Measurements from ENCODE around the gene ZNF667. TPM values are rescaled to one million over a fixed set of nuclear protein-coding genes. Genes with fewer than 3 reads are reported as not detected.

Gene ZNF667
- 4.4 and 6.5 TPM in 2 replicates for total RNA-seq
- 4.4 TPM for total RNA-seq (2013)
- 2.8 and 6.0 TPM in 2 replicates for polyA plus RNA-seq
- polyA minus RNA-seq: 3.9 and 10.0 TPM in 2 replicates

GRCh38 chr19:56476651-56477428, at the start of gene ZNF667:
TSS of gene ZNF667 (minus strand) at chr19:56477345. CDS start at chr19:56462370, 14,975 bp downstream.
- peak within 1 kb of the TSS; percentile 74 for H2AFZ ChIP-seq (ENCODE audit: insufficient read depth, low read depth, low read length, poor library complexity, severe bottlenecking)
- H3K27ac ChIP-seq (ENCODE audit: low read length in 2 of 2): peak within 1 kb of the TSS; percentile 87 to 94
- H3K9ac ChIP-seq (ENCODE audit: low read length): peak within 1 kb of the TSS; percentile 81
- peaks cover 31% of the 10 kb centered on the region for H3K9me3 Mint-ChIP-seq (ENCODE audit: insufficient read depth)
- H3K9me3 ChIP-seq (ENCODE audit: control extremely low read depth in 1 of 3, control insufficient read depth in 2 of 3, insufficient read depth in 1 of 3, low read length in 2 of 3): peaks cover 9 to 67% (median 14%) of the 10 kb centered on the region in 3 donors
- peaks cover 18% of the 10 kb centered on the region for H3K4me1 Mint-ChIP-seq
- H3K36me3 ChIP-seq (replicated peaks in 1 of 2; ENCODE audit: control extremely low read depth in 1 of 2, control insufficient read depth in 1 of 2, extremely low read depth in 1 of 2, insufficient read depth in 2 of 2, low read length in 1 of 2): no peaks in the 10 kb centered on the region
- ATAC-seq (ENCODE audit: low read depth): no peak
- H3K4me1 ChIP-seq (ENCODE audit: control insufficient read depth in 2 of 2, insufficient read depth in 2 of 2, low read length in 2 of 2): peaks cover 11 to 20% of the 10 kb centered on the region in 2 donors
- CTCF ChIA-PET: no interaction called here
- no peaks in the 10 kb centered on the region for H3K27me3 ChIP-seq (replicated peaks in 1 of 4; ENCODE audit: control extremely low read depth in 1 of 4, control insufficient read depth in 3 of 4, insufficient read depth in 4 of 4, low read length in 3 of 4)
- peak within 1 kb of the TSS; percentile 94 for H3K27ac Mint-ChIP-seq
- peak within 1 kb of the TSS; percentile 69 to 76 (median 70) for H3K4me3 ChIP-seq (ENCODE audit: control extremely low read depth in 1 of 5, extremely low read depth in 1 of 5, insufficient read depth in 1 of 5, low read depth in 2 of 5, low read length in 4 of 5)
- no peak for TF ChIP-seq EZH2 (IDR thresholded peaks at IDR 0.05; ENCODE audit: borderline replicate concordance, insufficient read depth, low read depth, low read length, poor library complexity, severe bottlenecking)
- TF ChIP-seq CTCF (IDR thresholded peaks at IDR 0.05): no peak
- intact Hi-C loops (cut with micrococcal nuclease): loop anchor here (2.0 kb wide), 2 partner anchors 72 to 84 kb away; partner anchors contain the start of genes ZNF582 and ZNF583
- H3K79me2 ChIP-seq (ENCODE audit: control insufficient read depth, insufficient read depth, low read length): peaks cover 59% of the 10 kb centered on the region
- H3K27me3 Mint-ChIP-seq: peaks cover 19% of the 10 kb centered on the region
- 7% methylated on average over 69 of the region's 69 CpGs for WGBS (ENCODE audit: insufficient coverage)
- H3K4me2 ChIP-seq (replicated peaks; ENCODE audit: low read depth, low read length, poor library complexity, severe bottlenecking): peak within 1 kb of the TSS; percentile 76
- no peaks in the 10 kb centered on the region for H4K20me1 ChIP-seq (ENCODE audit: control insufficient read depth, insufficient read depth, low read length, poor library complexity, severe bottlenecking)
- POLR2A ChIA-PET: no interaction called here
- peak within 1 kb of the TSS; percentile 99 for H3K4me3 Mint-ChIP-seq
- peak; percentile 81 for DNase-seq

- Histone ChIP-seq H3K79me2 (ENCODE audit: control insufficient read depth, insufficient read depth, low read length) (no peaks in the 10 kb centered on the region), H3K36me3 (replicated peaks in 1 of 2; ENCODE audit: control extremely low read depth in 1 of 2, control insufficient read depth in 1 of 2, extremely low read depth in 1 of 2, insufficient read depth in 2 of 2, low read length in 1 of 2) (no peaks in the 10 kb centered on the region), H3K9ac (ENCODE audit: low read length) (no peak overlapping the region), H2AFZ (ENCODE audit: insufficient read depth, low read depth, low read length, poor library complexity, severe bottlenecking) (no peak overlapping the region), H4K20me1 (ENCODE audit: control insufficient read depth, insufficient read depth, low read length, poor library complexity, severe bottlenecking) (no peaks in the 10 kb centered on the region), H3K9me3 (ENCODE audit: control extremely low read depth in 1 of 3, control insufficient read depth in 2 of 3, insufficient read depth in 1 of 3, low read length in 2 of 3) (peaks cover 11 to 87% (median 49%) of the 10 kb centered on the region in 3 donors), H3K4me1 (ENCODE audit: control insufficient read depth in 2 of 2, insufficient read depth in 2 of 2, low read length in 2 of 2) (no peaks in the 10 kb centered on the region), H3K27me3 (replicated peaks in 1 of 4; ENCODE audit: control extremely low read depth in 1 of 4, control insufficient read depth in 3 of 4, insufficient read depth in 4 of 4, low read length in 3 of 4) (no peaks in the 10 kb centered on the region), H3K4me3 (ENCODE audit: control extremely low read depth in 1 of 5, extremely low read depth in 1 of 5, insufficient read depth in 1 of 5, low read depth in 2 of 5, low read length in 4 of 5) (no peak overlapping the region), H3K27ac (ENCODE audit: low read length in 2 of 2) (no peak overlapping the region), H3K4me2 (replicated peaks; ENCODE audit: low read depth, low read length, poor library complexity, severe bottlenecking) (no peak overlapping the region)
- ChIA-PET CTCF (no interaction called here), POLR2A (no interaction called here)
- no peak overlapping the region for H3K4me3 Mint-ChIP-seq
- no peaks in the 10 kb centered on the region for H3K27me3 Mint-ChIP-seq
- intact Hi-C loops (cut with micrococcal nuclease): no loop called here
- H3K9me3 Mint-ChIP-seq (ENCODE audit: insufficient read depth): peaks cover 34% of the 10 kb centered on the region
- H3K27ac Mint-ChIP-seq: no peak overlapping the region
- ATAC-seq (ENCODE audit: low read depth): no peak
- no CpG with 5 or more reads among the region's 4 CpGs for WGBS (ENCODE audit: insufficient coverage)
- TF ChIP-seq EZH2 (IDR thresholded peaks at IDR 0.05; ENCODE audit: borderline replicate concordance, insufficient read depth, low read depth, low read length, poor library complexity, severe bottlenecking) (no peak), CTCF (IDR thresholded peaks at IDR 0.05) (no peak)
- no peak for DNase-seq
- no peaks in the 10 kb centered on the region for H3K4me1 Mint-ChIP-seq
These were observed 48.2 kb upstream of the ZNF667 start for GRCh38 chr19:56525214-56525860.
